Small intestine (tissue), 7 donors: ENCODE data around the gene RPGRIP1. TPM values are rescaled to one million over a fixed set of nuclear protein-coding genes. Genes with fewer than 3 reads are reported as not detected.

Experiments
- DNase-seq, 2 donors: peaks; one replicate each; pipeline versions ENCODE4 v3.0.0 to v3.0.0-alpha.2; 2013
- FAIRE-seq: peaks from 2 replicates; lab custom pipeline; 2012; peaks lifted over from hg19 to GRCh38; lab: Jason Lieb, UNC
- H3K27ac ChIP-seq, 3 donors: one replicate each; pipeline ENCODE4 v1.5.1; 2013; ENCODE audit warnings: low read length in 2 of 3, mild to moderate bottlenecking in 2 of 3, control low read depth in 1 of 3, inconsistent platforms in 1 of 3, low read depth in 1 of 3, moderate library complexity in 1 of 3
- H3K27me3 ChIP-seq, 3 donors: one replicate each; pipeline ENCODE4 v1.6.1; 2013; ENCODE audit warnings: low read length in 3 of 3, inconsistent platforms in 1 of 3; ENCODE audit not compliant: control insufficient read depth in 3 of 3, insufficient read depth in 3 of 3
- H3K36me3 ChIP-seq, 3 donors: one replicate each; pipeline ENCODE4 v1.6.1; 2013; ENCODE audit warnings: low read length in 3 of 3, inconsistent platforms in 1 of 3, low read depth in 1 of 3, mild to moderate bottlenecking in 1 of 3, moderate library complexity in 1 of 3; ENCODE audit not compliant: control insufficient read depth in 3 of 3, insufficient read depth in 2 of 3
- H3K4me1 ChIP-seq, 3 donors: one replicate each; pipeline ENCODE4 v1.6.1; 2013; ENCODE audit warnings: low read length in 2 of 3, inconsistent platforms in 1 of 3, low read depth in 1 of 3, mild to moderate bottlenecking in 1 of 3, moderate library complexity in 1 of 3; ENCODE audit not compliant: control insufficient read depth in 3 of 3, insufficient read depth in 2 of 3
- H3K4me3 ChIP-seq, 3 donors: one replicate each; pipeline ENCODE4 v1.5.1; 2013; ENCODE audit warnings: low read length in 3 of 3, control low read depth in 1 of 3, inconsistent platforms in 1 of 3, low read depth in 1 of 3, mild to moderate bottlenecking in 1 of 3, moderate library complexity in 1 of 3
- H3K9me3 ChIP-seq, 2 donors: one replicate each; pipeline ENCODE4 v1.6.1; 2013; ENCODE audit warnings: low read depth in 1 of 2, low read length in 1 of 2; ENCODE audit not compliant: control insufficient read depth in 2 of 2, insufficient read depth in 1 of 2
- WGBS, 3 donors: extraction: QIAGEN DNeasy Blood & Tissue Kit; methylation state at CpG; one replicate each; pipeline ENCODE4 v1.1.7; 2013; 5-methylcytosine and 5-hydroxymethylcytosine counted together
- polyA plus RNA-seq, 4 donors: library from polyadenylated mRNA; stranded (reverse) in 3 of 4; unstranded in 1 of 4; fragments of 200-250 nt in 3 of 4; fragments of 120-200 nt in 1 of 4; gene quantifications; one replicate each; pipeline versions ENCODE4 v1.2.1 to v1.2.3, GENCODE V29; 2013
- donor health status: healthy with polysubstance abuse.
- donor health status: control.
- donor health status: control.
- donor health status: Bipolar disorder and iron deficiency.
- donor health status: healthy.

The RPGRIP1 gene
- polyA plus RNA-seq, 4 donors = 0.44 to 0.73 TPM; not detected in 2

GRCh38 chr14:21311614-21312013 is 31.7 kb downstream of the RPGRIP1 start:
- DNase-seq = no peak
- FAIRE-seq = no peak

GRCh38 chr14:21313512-21313911 is 33.6 kb downstream of the RPGRIP1 start:
- no peaks in the 10 kb centered on the region for H3K9me3 ChIP-seq
- no peaks in the 10 kb centered on the region for H3K27me3 ChIP-seq
- WGBS, 3 donors = 49 to 79% (median 61%) methylated on average over 12 of the region's 12 CpGs
- peaks cover 0 to 8% (median 3%) of the 10 kb centered on the region in 3 donors for H3K4me1 ChIP-seq
- no peaks in the 10 kb centered on the region for H3K36me3 ChIP-seq
- DNase-seq = peak; percentile 42 to 48
- no peak overlapping the region for H3K4me3 ChIP-seq
- FAIRE-seq = no peak
- no peak overlapping the region for H3K27ac ChIP-seq

More at GRCh38 chr14:21311614-21312013, 31.7 kb downstream of the RPGRIP1 start:
- Histone ChIP-seq H3K27me3 (no peaks in the 10 kb centered on the region), H3K36me3 (no peaks in the 10 kb centered on the region), H3K4me3 (no peak overlapping the region), H3K27ac (no peak overlapping the region), H3K9me3 (no peaks in the 10 kb centered on the region), H3K4me1 (peaks cover 0 to 11% (median 6%) of the 10 kb centered on the region in 3 donors)
- WGBS, 3 donors = 49 to 54% (median 53%) methylated on average over 2 of the region's 2 CpGs

- H3K27ac ChIP-seq = no peak overlapping the region
- no peak overlapping the region for H3K4me3 ChIP-seq
- DNase-seq (no peak), FAIRE-seq (no peak)
- H3K27me3 ChIP-seq = no peaks in the 10 kb centered on the region
- no peaks in the 10 kb centered on the region for H3K9me3 ChIP-seq
- H3K36me3 ChIP-seq = no peaks in the 10 kb centered on the region
- WGBS, 3 donors = 57 to 64% (median 63%) methylated on average over 3 of the region's 3 CpGs
- peaks cover 0 to 3% (median 0%) of the 10 kb centered on the region in 3 donors for H3K4me1 ChIP-seq
These were observed 37.5 kb downstream of the RPGRIP1 start for GRCh38 chr14:21317398-21317797.

GRCh38 chr14:21320913-21321312 is 41.0 kb downstream of the RPGRIP1 start:
- no peaks in the 10 kb centered on the region for H3K9me3 ChIP-seq
- no peak overlapping the region for H3K27ac ChIP-seq
- peaks cover 0 to 3% (median 0%) of the 10 kb centered on the region in 3 donors for H3K27me3 ChIP-seq
- FAIRE-seq (no peak), DNase-seq (no peak)
- H3K4me3 ChIP-seq = no peak overlapping the region
- 85 to 94% (median 93%) methylated on average over 2 of the region's 2 CpGs for WGBS, 3 donors
- H3K36me3 ChIP-seq = no peaks in the 10 kb centered on the region
- H3K4me1 ChIP-seq = no peaks in the 10 kb centered on the region

GRCh38 chr14:21322716-21323115 is 42.8 kb downstream of the RPGRIP1 start:
- WGBS, 3 donors = 71 to 83% (median 82%) methylated on average over 2 of the region's 2 CpGs
- H3K4me1 ChIP-seq = no peaks in the 10 kb centered on the region
- no peak overlapping the region for H3K4me3 ChIP-seq
- no peak overlapping the region for H3K27ac ChIP-seq
- DNase-seq (no peak), FAIRE-seq (no peak)
- no peaks in the 10 kb centered on the region for H3K36me3 ChIP-seq
- H3K27me3 ChIP-seq = peaks cover 0 to 3% (median 0%) of the 10 kb centered on the region in 3 donors
- H3K9me3 ChIP-seq = no peaks in the 10 kb centered on the region

GRCh38 chr14:21326972-21327371 is 47.1 kb downstream of the RPGRIP1 start:
- no peaks in the 10 kb centered on the region for H3K4me1 ChIP-seq
- no peak for DNase-seq
- H3K27ac ChIP-seq = no peak overlapping the region
- no peak for FAIRE-seq
- no peaks in the 10 kb centered on the region for H3K9me3 ChIP-seq
- peaks cover 0 to 3% (median 0%) of the 10 kb centered on the region in 3 donors for H3K27me3 ChIP-seq
- no peaks in the 10 kb centered on the region for H3K36me3 ChIP-seq
- 83 to 91% (median 88%) methylated on average over 1 of the region's 1 CpG for WGBS, 3 donors
- H3K4me3 ChIP-seq = no peak overlapping the region

Other genes with a start within 250 kb of the RPGRIP1 start
- gene TPPP2, start 249.9 kb upstream of the RPGRIP1 start, polyA plus RNA-seq = under 1 TPM in 2 of 4 donors, not detected in 2; 0.10 to 0.34 TPM
- under 1 TPM in 1 of 4 donors, not detected in 3; 0.04 TPM for gene RNASE13, start 245.3 kb upstream of the RPGRIP1 start, polyA plus RNA-seq
- under 1 TPM in 1 of 4 donors, not detected in 3; 0.04 TPM for gene RNASE7, start 237.7 kb upstream of the RPGRIP1 start, polyA plus RNA-seq
- not detected for gene RNASE8, start 222.3 kb upstream of the RPGRIP1 start, polyA plus RNA-seq
- 10 to 100 TPM in 2 of 4 donors, 1 to 10 TPM in 2; 2.2 to 26.1 (median 7.2) TPM for gene ARHGEF40, start 209.8 kb upstream of the RPGRIP1 start, polyA plus RNA-seq
- gene ZNF219, start 181.4 kb upstream of the RPGRIP1 start, polyA plus RNA-seq = 10 to 100 TPM; 42.4 to 69.8 (median 59.6) TPM
- gene TMEM253, start 179.0 kb upstream of the RPGRIP1 start, polyA plus RNA-seq = 100 to 1,000 TPM in 2 of 4 donors, 10 to 100 TPM in 2; 57.9 to 245 (median 101) TPM
- not detected for gene OR5AU1, start 124.0 kb upstream of the RPGRIP1 start, polyA plus RNA-seq
- gene HNRNPC, start 10.6 kb upstream of the RPGRIP1 start, polyA plus RNA-seq = 100 to 1,000 TPM; 325 to 716 (median 510) TPM
- gene SUPT16H, start 103.9 kb downstream of the RPGRIP1 start, polyA plus RNA-seq = 10 to 100 TPM; 27.7 to 78.9 (median 46.6) TPM
- 10 to 100 TPM; 18.1 to 40.7 (median 22.9) TPM for gene CHD8, start 176.0 kb downstream of the RPGRIP1 start, polyA plus RNA-seq
- 10 to 100 TPM in 1 of 4 donors, 1 to 10 TPM in 3; 7.4 to 24.9 (median 8.0) TPM for gene RAB2B, start 196.9 kb downstream of the RPGRIP1 start, polyA plus RNA-seq
- gene TOX4, start 197.1 kb downstream of the RPGRIP1 start, polyA plus RNA-seq = 10 to 100 TPM; 20.4 to 54.0 (median 24.7) TPM
- 10 to 100 TPM; 12.3 to 47.4 (median 19.9) TPM for gene METTL3, start 231.3 kb downstream of the RPGRIP1 start, polyA plus RNA-seq
- gene SALL2, start 246.3 kb downstream of the RPGRIP1 start, polyA plus RNA-seq = 1 to 10 TPM in 3 of 4 donors, not detected in 1; 1.6 to 6.2 (median 2.5) TPM